Measurements from ENCODE around the gene GREB1. TPM values are rescaled to one million over a fixed set of nuclear protein-coding genes. Genes with fewer than 3 reads are reported as not detected.

Gene GREB1
- total and polyA plus RNA-seq, 2 of the 4 experiments (the other 2 are of a cell fraction), result 0.05 TPM; not detected in 1

DNA sequence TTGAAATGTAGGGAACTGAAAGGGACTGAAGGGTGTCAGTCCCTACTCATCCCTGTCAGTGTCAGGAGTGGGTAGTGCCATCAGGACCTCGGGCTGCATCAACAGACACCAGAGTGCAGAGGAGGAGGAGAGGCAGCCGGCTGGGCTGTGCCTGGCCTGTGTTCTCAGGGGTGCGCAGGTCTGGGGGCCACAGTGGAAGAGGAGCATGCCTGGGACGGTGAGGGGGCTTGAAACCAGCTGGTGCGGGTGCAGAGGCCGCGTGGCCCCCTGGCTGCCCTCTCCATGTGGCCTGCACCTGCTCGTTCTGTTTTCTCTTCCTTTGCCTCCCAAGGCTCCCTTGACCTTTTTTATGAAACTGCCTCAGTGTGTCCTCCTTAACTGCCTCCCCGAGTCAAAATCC is 94.8 kb downstream of the GREB1 start:
- Histone ChIP-seq H3K27ac (ENCODE audit: insufficient read depth, low read length) (no peak overlapping the region), H4K91ac (ENCODE audit: insufficient read depth, low read depth, low read length) (no peak overlapping the region), H3K36me3 (ENCODE audit: control insufficient read depth, insufficient read depth, low read length) (no peaks in the 10 kb centered on the region), H2AK9ac (replicated peaks; ENCODE audit: low read depth, low read length, poor library complexity) (no peak overlapping the region), H3K27me3 (ENCODE audit: control insufficient read depth, insufficient read depth, low read length) (peaks cover 30% of the 10 kb centered on the region), H2BK120ac (ENCODE audit: low read depth, low read length) (no peak overlapping the region), H3K56ac (ENCODE audit: extremely low read depth, insufficient read depth, low read length) (no peak overlapping the region), H3K4me2 (ENCODE audit: low read depth, low read length) (no peak overlapping the region), H4K8ac (ENCODE audit: low read depth in 2 of 2, low read length in 2 of 2) (no peak overlapping the region), H3K18ac (ENCODE audit: low read depth, low read length) (no peak overlapping the region), H3K9ac (ENCODE audit: low read depth, low read length) (no peak overlapping the region), H3K23ac (ENCODE audit: low read depth, low read length) (no peak overlapping the region), H2AK5ac (ENCODE audit: low read depth, low read length) (no peak overlapping the region), H3K79me1 (ENCODE audit: low read depth in 1 of 2, low read length in 2 of 2) (no peaks in the 10 kb centered on the region), H3K9me3 (ENCODE audit: control insufficient read depth, insufficient read depth, low read length) (peaks cover 11% of the 10 kb centered on the region), H2BK5ac (ENCODE audit: low read depth, low read length, poor library complexity, severe bottlenecking) (no peak overlapping the region), H3K4ac (ENCODE audit: low read depth, low read length) (no peak overlapping the region), H3K14ac (replicated peaks; ENCODE audit: low read depth, low read length) (no peak overlapping the region), H2BK15ac (ENCODE audit: low read depth, low read length) (no peak overlapping the region), H3K9me1 (ENCODE audit: insufficient read depth, low read length) (no peaks in the 10 kb centered on the region), H4K5ac (ENCODE audit: low read depth, low read length) (no peak overlapping the region), H2BK20ac (ENCODE audit: low read depth, low read length) (no peak overlapping the region), H3K4me1 (ENCODE audit: control insufficient read depth, insufficient read depth, low read length) (no peaks in the 10 kb centered on the region), H4K20me1 (ENCODE audit: insufficient read depth, low read length) (no peaks in the 10 kb centered on the region), H2AFZ (replicated peaks; ENCODE audit: low read length, poor library complexity) (no peak overlapping the region), H3K4me3 (ENCODE audit: insufficient read depth, low read depth, low read length) (no peak overlapping the region)
- no TSS peak for BruUV-seq (replicated peaks)
- DNase-seq (no peak), ATAC-seq (ENCODE audit: low read depth) (no peak)
- in situ Hi-C loops (cut with MboI; ENCODE audit: low sequenced_read_pairs), result no loop called here
- WGBS, 2 experiments (ENCODE audit: extremely low coverage in 2 of 2, insufficient read length in 1 of 2), result 68% methylated on average over 4 of the region's 9 CpGs; no CpG with 5 or more reads in 1 of the 2 experiments
- dilution Hi-C loops (cut with HindIII; ENCODE audit: low sequenced_read_pairs, unreplicated experiment), result no loop called here
- ChIA-PET CTCF (no interaction called here), POLR2A (ENCODE audit: unreplicated experiment) (no interaction called here)
- intact Hi-C loops (cut with micrococcal nuclease), result no loop called here
- TF ChIP-seq, protein P1, sequence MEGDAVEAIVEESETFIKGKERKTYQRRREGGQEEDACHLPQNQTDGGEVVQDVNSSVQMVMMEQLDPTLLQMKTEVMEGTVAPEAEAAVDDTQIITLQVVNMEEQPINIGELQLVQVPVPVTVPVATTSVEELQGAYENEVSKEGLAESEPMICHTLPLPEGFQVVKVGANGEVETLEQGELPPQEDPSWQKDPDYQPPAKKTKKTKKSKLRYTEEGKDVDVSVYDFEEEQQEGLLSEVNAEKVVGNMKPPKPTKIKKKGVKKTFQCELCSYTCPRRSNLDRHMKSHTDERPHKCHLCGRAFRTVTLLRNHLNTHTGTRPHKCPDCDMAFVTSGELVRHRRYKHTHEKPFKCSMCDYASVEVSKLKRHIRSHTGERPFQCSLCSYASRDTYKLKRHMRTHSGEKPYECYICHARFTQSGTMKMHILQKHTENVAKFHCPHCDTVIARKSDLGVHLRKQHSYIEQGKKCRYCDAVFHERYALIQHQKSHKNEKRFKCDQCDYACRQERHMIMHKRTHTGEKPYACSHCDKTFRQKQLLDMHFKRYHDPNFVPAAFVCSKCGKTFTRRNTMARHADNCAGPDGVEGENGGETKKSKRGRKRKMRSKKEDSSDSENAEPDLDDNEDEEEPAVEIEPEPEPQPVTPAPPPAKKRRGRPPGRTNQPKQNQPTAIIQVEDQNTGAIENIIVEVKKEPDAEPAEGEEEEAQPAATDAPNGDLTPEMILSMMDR (conservative IDR thresholded peaks at IDR 0.05; ENCODE audit: low read depth, low read length), result no peak
- no peak for TF ChIP-seq RFX5 (IDR thresholded peaks at IDR 0.05; ENCODE audit: low read depth, low read length)

Data from IMR-90 (cell line).